WTC11 (cell line): Measurements from ENCODE around the gene C1orf232. TPM values are rescaled to one million over a fixed set of nuclear protein-coding genes. Genes with fewer than 3 reads are reported as not detected.

Experiments used
- AR ChIP-seq: fragments of 250-450 bp; sonication (Bioruptor Pico); IDR thresholded peaks from 2 replicates; pipeline ENCODE4 v1.9.0; 2021; ENCODE audit warnings: mild to moderate bottlenecking
- FOXK1 ChIP-seq: sonication (generic); formaldehyde crosslinking; IDR thresholded peaks from 2 replicates; pipeline ENCODE4 v1.8.0; 2022; ENCODE audit warnings: mild to moderate bottlenecking, moderate library complexity, missing genetic modification reagents
- GTF2I ChIP-seq: fragments of 250-450 bp; sonication (Bioruptor Pico); conservative IDR thresholded peaks from 2 replicates; pipeline ENCODE4 v1.4.0; 2021; ENCODE audit warnings: mild to moderate bottlenecking
- HMGA2 ChIP-seq: fragments of 250-450 bp; sonication (Bioruptor Pico); IDR thresholded peaks from 2 replicates; pipeline ENCODE4 v1.4.0; 2021; ENCODE audit warnings: mild to moderate bottlenecking, moderate library complexity
- NR3C1 ChIP-seq: sonication (generic); formaldehyde crosslinking; conservative IDR thresholded peaks from 2 replicates; pipeline ENCODE4 v1.8.1; 2023; ENCODE audit warnings: low read depth, mild to moderate bottlenecking, missing genetic modification reagents
- PRRX2 ChIP-seq: fragments of 250-450 bp; sonication (Bioruptor Pico); IDR thresholded peaks from 2 replicates; pipeline ENCODE4 v1.8.0; 2021; ENCODE audit warnings: mild to moderate bottlenecking
- SMAD4 ChIP-seq: sonication (generic); formaldehyde crosslinking; IDR thresholded peaks from 2 replicates; pipeline ENCODE4 v1.8.0; 2022; ENCODE audit warnings: mild to moderate bottlenecking, missing genetic modification reagents
- SOX15 ChIP-seq: fragments of 250-450 bp; sonication (Bioruptor Pico); IDR thresholded peaks from 2 replicates; pipeline ENCODE4 v1.9.0; 2021; ENCODE audit warnings: mild to moderate bottlenecking
- STAT6 ChIP-seq: sonication (generic); formaldehyde crosslinking; conservative IDR thresholded peaks from 2 replicates; pipeline ENCODE4 v1.8.1; 2023; ENCODE audit warnings: mild to moderate bottlenecking, low read depth, missing genetic modification reagents, moderate library complexity
- TEAD1 ChIP-seq: sonication (generic); formaldehyde crosslinking; IDR thresholded peaks from 2 replicates; pipeline ENCODE4 v1.8.0; 2022; ENCODE audit warnings: mild to moderate bottlenecking, missing genetic modification reagents
- TP53 ChIP-seq: sonication (generic); formaldehyde crosslinking; IDR thresholded peaks from 2 replicates; pipeline ENCODE4 v1.8.1; 2023; ENCODE audit warnings: mild to moderate bottlenecking, missing genetic modification reagents
- USF2 ChIP-seq: sonication (generic); formaldehyde crosslinking; IDR thresholded peaks from 2 replicates; pipeline ENCODE4 v1.8.1; 2023; ENCODE audit warnings: mild to moderate bottlenecking, missing genetic modification reagents, moderate library complexity
- ZNF219 ChIP-seq: sonication (generic); formaldehyde crosslinking; IDR thresholded peaks from 2 replicates; pipeline ENCODE4 v1.8.0; 2023; ENCODE audit warnings: missing genetic modification reagents, mild to moderate bottlenecking, borderline replicate concordance
- ZNF425 ChIP-seq: fragments of 250-450 bp; sonication (Bioruptor Pico); conservative IDR thresholded peaks from 2 replicates; pipeline ENCODE4 v1.9.0; 2021; ENCODE audit warnings: mild to moderate bottlenecking
- ZNF671 ChIP-seq: fragments of 250-450 bp; sonication (Bioruptor Pico); IDR thresholded peaks from 2 replicates; pipeline ENCODE4 v1.8.0; 2021; ENCODE audit warnings: mild to moderate bottlenecking
- ZSCAN18 ChIP-seq: fragments of 250-450 bp; sonication (Bioruptor Pico); IDR thresholded peaks from 2 replicates; pipeline ENCODE4 v2.1.2; 2022; ENCODE audit warnings: mild to moderate bottlenecking, moderate library complexity
- total RNA-seq: library from RNA; stranded (reverse); gene quantifications from 3 replicates; pipeline ENCODE4 v1.2.3, GENCODE V29; 2021
- TF ChIP-seq, protein P1 (sequence below): fragments of 250-450 bp; sonication (Bioruptor Pico); IDR thresholded peaks from 2 replicates; pipeline ENCODE4 v1.9.0; 2021; ENCODE audit warnings: mild to moderate bottlenecking, borderline replicate concordance
- TF ChIP-seq, protein P2 (sequence below): sonication (generic); formaldehyde crosslinking; IDR thresholded peaks from 2 replicates; pipeline ENCODE4 v1.8.1; 2023; ENCODE audit warnings: mild to moderate bottlenecking, missing genetic modification reagents
- TF ChIP-seq, protein P3 (sequence below): sonication (generic); formaldehyde crosslinking; IDR thresholded peaks from 2 replicates; pipeline ENCODE4 v1.8.1; 2023; ENCODE audit warnings: mild to moderate bottlenecking, moderate library complexity, missing genetic modification reagents

The C1orf232 gene
- total RNA-seq, 1 experiment from 2014 or later = not detected

GRCh38 chr1:26169669-26170471 is 1.1 kb upstream of the C1orf232 start, which contains the start of gene ZNF593 (continued):
- TF ChIP-seq, protein P1, sequence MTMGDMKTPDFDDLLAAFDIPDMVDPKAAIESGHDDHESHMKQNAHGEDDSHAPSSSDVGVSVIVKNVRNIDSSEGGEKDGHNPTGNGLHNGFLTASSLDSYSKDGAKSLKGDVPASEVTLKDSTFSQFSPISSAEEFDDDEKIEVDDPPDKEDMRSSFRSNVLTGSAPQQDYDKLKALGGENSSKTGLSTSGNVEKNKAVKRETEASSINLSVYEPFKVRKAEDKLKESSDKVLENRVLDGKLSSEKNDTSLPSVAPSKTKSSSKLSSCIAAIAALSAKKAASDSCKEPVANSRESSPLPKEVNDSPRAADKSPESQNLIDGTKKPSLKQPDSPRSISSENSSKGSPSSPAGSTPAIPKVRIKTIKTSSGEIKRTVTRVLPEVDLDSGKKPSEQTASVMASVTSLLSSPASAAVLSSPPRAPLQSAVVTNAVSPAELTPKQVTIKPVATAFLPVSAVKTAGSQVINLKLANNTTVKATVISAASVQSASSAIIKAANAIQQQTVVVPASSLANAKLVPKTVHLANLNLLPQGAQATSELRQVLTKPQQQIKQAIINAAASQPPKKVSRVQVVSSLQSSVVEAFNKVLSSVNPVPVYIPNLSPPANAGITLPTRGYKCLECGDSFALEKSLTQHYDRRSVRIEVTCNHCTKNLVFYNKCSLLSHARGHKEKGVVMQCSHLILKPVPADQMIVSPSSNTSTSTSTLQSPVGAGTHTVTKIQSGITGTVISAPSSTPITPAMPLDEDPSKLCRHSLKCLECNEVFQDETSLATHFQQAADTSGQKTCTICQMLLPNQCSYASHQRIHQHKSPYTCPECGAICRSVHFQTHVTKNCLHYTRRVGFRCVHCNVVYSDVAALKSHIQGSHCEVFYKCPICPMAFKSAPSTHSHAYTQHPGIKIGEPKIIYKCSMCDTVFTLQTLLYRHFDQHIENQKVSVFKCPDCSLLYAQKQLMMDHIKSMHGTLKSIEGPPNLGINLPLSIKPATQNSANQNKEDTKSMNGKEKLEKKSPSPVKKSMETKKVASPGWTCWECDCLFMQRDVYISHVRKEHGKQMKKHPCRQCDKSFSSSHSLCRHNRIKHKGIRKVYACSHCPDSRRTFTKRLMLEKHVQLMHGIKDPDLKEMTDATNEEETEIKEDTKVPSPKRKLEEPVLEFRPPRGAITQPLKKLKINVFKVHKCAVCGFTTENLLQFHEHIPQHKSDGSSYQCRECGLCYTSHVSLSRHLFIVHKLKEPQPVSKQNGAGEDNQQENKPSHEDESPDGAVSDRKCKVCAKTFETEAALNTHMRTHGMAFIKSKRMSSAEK (CRISPR knock-in tag) = no peak
- no peak for TF ChIP-seq SMAD4 (CRISPR knock-in tag)
- TF ChIP-seq AR (CRISPR knock-in tag) = no peak
- TF ChIP-seq, protein P2, sequence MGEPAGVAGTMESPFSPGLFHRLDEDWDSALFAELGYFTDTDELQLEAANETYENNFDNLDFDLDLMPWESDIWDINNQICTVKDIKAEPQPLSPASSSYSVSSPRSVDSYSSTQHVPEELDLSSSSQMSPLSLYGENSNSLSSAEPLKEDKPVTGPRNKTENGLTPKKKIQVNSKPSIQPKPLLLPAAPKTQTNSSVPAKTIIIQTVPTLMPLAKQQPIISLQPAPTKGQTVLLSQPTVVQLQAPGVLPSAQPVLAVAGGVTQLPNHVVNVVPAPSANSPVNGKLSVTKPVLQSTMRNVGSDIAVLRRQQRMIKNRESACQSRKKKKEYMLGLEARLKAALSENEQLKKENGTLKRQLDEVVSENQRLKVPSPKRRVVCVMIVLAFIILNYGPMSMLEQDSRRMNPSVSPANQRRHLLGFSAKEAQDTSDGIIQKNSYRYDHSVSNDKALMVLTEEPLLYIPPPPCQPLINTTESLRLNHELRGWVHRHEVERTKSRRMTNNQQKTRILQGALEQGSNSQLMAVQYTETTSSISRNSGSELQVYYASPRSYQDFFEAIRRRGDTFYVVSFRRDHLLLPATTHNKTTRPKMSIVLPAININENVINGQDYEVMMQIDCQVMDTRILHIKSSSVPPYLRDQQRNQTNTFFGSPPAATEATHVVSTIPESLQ (CRISPR knock-in tag) = no peak
- TF ChIP-seq ZNF671 = no peak
- peak; percentile 86; the same call in 1 of the 2 replicates for TF ChIP-seq FOXK1 (CRISPR knock-in tag)
- peak; percentile 65; the same call in 1 of the 2 replicates for TF ChIP-seq USF2
- no peak for TF ChIP-seq PRRX2 (CRISPR knock-in tag)
- no peak for TF ChIP-seq SOX15 (CRISPR knock-in tag)
- no peak for TF ChIP-seq HMGA2
- no peak for TF ChIP-seq ZNF219
- TF ChIP-seq ZSCAN18 = no peak
- TF ChIP-seq STAT6 = no peak
- TF ChIP-seq TP53 (CRISPR knock-in tag) = no peak
- no peak for TF ChIP-seq GTF2I (CRISPR knock-in tag)
- no peak for TF ChIP-seq ZNF425 (CRISPR knock-in tag)
- TF ChIP-seq, protein P3, sequence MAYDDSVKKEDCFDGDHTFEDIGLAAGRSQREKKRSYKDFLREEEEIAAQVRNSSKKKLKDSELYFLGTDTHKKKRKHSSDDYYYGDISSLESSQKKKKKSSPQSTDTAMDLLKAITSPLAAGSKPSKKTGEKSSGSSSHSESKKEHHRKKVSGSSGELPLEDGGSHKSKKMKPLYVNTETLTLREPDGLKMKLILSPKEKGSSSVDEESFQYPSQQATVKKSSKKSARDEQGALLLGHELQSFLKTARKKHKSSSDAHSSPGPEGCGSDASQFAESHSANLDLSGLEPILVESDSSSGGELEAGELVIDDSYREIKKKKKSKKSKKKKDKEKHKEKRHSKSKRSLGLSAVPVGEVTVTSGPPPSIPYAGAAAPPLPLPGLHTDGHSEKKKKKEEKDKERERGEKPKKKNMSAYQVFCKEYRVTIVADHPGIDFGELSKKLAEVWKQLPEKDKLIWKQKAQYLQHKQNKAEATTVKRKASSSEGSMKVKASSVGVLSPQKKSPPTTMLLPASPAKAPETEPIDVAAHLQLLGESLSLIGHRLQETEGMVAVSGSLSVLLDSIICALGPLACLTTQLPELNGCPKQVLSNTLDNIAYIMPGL = peak; percentile 99
- peak; percentile 90 for TF ChIP-seq TEAD1
- no peak for TF ChIP-seq NR3C1 (CRISPR knock-in tag)
